Fibroblast of skin of abdomen (primary cell): ENCODE results near the gene SOWAHB.
"Not testable (repeated sequence)": the region's sequence is repeated elsewhere in the genome, so short reads cannot be mapped to it uniquely, and the experiment has no call there.

Source experiments
- DNase-seq: peaks from one replicate; pipeline ENCODE4 v3.0.0-alpha.2; 2013

The SOWAHB gene

GRCh38 chr4:76895619-76896018 is 2.3 kb downstream of the SOWAHB start:
- no peak for DNase-seq

GRCh38 chr4:76894537-76895255 is 3.2 kb downstream of the SOWAHB start:
- DNase-seq = peak; percentile 47

GRCh38 chr4:76892601-76893000 is 5.3 kb downstream of the SOWAHB start:
- peak; percentile 23 for DNase-seq

GRCh38 chr4:76892001-76892400 is 5.9 kb downstream of the SOWAHB start:
- DNase-seq = no peak

GRCh38 chr4:76886848-76887441 is 11.0 kb downstream of the SOWAHB start:
- DNase-seq = no peak

DNA sequence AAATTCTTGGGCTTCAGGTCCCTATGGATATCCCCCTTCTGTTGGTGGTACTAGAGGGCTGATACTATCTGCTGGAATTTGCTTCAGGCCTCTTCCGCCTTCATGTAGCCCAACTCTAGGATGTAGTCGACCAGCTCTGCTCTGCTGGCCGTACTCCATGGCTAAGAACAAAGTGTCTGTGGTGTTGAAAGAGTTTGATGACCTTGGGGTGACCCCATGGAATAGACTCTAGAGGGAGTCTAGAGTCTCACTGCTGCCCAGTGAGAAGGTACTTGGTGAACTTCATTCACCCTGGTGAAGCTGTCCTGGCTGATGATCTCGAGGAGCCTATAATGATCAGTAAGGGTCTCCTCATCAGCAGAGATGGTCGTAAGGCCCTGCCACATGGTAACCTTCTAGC is 11.7 kb downstream of the SOWAHB start:
- no peak for DNase-seq

- peak; percentile 61 for DNase-seq
Observed at GRCh38 chr4:76883147-76883546, 14.8 kb downstream of the SOWAHB start.

DNA sequence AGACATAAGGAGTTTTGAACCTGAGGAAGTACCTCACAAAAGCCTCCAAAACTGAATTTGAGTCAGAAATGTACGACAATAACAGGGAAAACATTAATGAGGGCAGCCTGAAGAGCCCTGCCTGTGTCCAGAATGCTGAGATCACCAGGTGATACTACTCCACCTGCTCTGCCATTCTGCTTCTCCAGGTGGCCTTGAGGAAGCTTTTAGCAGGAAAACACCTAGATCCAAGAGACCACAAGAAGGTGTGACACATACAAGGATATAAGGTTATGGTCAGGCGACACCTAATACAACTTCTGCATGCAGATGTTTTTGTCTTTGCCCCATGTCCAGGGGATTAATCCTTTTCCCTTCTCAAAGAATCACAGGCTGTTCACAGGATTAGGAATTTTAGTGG is 15.3 kb downstream of the SOWAHB start:
- DNase-seq = no peak

GRCh38 chr4:76881375-76881774 is 16.6 kb downstream of the SOWAHB start:
- DNase-seq = no peak

- peak; percentile 31 for DNase-seq
Observed at GRCh38 chr4:76879731-76880364, 18.1 kb downstream of the SOWAHB start.

DNA sequence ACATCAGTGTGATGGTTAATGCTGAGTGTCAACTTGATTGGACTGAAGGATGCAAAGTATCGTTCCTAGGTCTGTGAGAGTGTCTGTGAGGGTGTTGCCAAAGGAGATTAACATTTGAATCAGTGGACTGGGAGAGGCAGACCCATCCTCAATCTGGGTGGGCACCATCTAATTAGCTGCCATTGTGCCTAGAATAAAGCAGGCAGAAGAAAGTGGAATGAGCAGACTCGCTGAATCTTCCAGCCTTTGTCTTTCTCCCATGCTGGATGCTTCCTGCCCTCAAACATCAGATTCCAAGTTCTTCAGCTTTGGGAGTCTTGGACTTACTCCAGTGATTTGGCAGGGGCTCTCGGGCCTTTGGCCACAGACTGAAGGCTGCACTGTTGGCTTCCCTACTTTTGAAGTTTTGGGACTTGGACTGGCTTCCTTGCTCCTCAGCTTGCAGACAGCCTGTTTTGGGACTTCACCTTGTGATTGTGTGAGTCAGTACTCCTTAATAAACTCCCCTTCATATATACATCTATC is 19.2 kb downstream of the SOWAHB start:
- DNase-seq = not testable (repeated sequence)

GRCh38 chr4:76874176-76874575 is 23.8 kb downstream of the SOWAHB start:
- DNase-seq = no peak

DNA sequence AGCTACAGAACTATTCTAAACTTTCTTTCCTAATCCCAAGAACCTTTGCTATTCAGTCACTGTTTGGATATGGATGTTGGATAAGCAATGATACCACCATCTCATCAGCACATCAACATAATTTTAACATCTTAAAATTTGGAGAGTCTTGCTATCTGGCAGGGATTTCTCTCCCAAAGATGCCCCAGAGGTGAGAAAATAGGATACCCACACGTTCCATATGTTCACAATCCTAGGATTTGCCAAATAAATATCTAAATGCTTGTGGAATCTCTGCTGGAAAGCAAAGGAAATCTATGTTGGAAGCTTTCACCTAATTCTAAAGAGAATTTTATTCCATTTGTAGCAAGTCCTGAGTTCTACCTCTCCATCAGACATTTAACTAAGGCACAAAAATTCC is 24.4 kb downstream of the SOWAHB start:
- DNase-seq = no peak

DNA sequence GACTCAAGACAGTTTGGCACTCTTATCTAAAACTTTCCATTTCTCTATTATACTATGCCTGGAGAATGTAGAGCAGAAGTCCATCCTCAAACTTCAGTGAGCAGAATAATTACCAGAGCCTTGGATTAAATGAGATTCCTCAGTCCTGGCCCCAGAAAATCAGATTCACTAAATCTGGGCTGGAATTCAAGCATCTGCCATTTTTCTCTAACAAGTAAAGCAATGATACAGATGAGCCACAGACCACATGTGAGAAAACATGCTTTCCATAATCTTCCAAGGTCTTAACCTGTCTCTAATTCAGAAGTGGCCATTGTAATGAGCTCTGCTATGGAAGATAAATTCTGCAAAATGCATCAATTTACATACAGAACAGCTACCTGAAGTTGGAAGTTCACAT is 25.4 kb downstream of the SOWAHB start:
- no peak for DNase-seq

GRCh38 chr4:76868780-76869179 is 29.2 kb downstream of the SOWAHB start:
- DNase-seq = not testable (repeated sequence)

DNA sequence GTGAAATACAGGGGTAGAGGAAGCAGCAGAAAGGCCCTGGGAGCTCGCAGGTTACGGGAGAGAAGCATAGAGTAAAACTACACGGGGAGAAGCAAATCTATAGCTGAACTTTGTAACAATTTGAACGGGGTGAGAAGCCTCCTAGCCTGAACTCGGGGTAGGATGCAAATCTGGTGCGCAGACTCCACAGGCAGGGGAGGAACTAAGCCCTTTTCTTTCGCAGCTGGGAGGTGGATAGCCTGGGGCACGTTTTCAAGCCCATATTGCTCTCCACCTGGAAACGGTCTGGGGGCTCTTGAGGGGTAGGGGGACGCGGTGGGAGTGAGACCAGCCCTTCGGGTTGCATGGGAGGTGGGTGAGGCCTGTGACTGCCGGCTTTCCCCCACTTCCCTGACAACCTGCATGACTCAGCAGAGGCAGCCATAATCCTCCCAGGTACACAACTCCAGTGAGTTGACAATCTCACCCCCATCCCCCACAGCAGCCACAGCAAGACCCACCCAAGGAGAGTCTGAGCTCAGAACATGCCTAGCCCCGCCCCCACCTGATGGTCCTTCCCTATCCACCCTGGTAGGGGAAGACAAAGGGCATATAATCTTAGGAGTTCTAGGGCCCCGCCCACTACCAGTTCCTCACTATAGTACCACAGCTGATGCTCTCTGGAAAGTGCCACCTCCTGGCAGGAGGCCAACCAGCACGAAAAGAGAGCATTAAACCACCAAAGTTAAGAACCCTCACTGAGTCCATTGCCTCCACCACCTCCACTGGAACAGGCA is 29.9 kb downstream of the SOWAHB start:
- no peak for DNase-seq

GRCh38 chr4:76867377-76867776 is 30.6 kb downstream of the SOWAHB start:
- no peak for DNase-seq

DNA sequence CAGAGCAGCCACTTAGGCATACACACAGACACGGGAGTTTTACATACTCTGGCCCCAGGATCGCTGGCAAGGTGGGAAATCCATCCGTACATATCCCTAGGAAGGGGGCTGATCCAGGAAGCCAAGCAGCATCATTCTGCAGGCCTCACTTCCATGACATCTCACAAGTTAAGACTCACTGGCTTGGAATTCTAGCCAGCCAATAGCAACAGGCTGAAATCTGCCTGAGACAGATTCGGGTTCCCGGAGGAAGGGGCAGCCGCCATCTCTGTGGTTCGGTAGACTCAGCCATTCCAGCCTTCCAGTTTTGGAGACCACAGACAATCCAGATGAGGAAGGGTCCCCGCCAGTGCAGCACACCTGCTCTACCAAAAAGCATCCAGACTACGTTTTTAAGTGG is 31.3 kb downstream of the SOWAHB start:
- DNase-seq = no peak

- no peak for DNase-seq
Observed at GRCh38 chr4:76858319-76858718, 39.6 kb downstream of the SOWAHB start.

DNA sequence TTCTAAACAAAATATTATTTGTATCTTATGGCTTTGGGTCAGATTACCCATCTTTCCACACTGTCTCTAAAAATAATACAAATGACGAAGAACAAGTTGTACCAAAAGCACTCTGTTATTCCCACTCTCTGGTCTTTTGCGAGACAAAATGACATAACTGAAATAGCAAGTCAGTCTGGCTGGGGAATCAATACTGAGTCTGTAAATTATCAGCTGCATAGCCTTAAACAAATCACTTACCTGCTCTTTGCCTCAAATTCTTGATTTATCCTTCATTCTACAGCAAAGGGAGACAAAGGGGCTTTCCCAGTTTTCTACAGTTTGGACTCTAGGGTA is 40.9 kb downstream of the SOWAHB start:
- no peak for DNase-seq

DNA sequence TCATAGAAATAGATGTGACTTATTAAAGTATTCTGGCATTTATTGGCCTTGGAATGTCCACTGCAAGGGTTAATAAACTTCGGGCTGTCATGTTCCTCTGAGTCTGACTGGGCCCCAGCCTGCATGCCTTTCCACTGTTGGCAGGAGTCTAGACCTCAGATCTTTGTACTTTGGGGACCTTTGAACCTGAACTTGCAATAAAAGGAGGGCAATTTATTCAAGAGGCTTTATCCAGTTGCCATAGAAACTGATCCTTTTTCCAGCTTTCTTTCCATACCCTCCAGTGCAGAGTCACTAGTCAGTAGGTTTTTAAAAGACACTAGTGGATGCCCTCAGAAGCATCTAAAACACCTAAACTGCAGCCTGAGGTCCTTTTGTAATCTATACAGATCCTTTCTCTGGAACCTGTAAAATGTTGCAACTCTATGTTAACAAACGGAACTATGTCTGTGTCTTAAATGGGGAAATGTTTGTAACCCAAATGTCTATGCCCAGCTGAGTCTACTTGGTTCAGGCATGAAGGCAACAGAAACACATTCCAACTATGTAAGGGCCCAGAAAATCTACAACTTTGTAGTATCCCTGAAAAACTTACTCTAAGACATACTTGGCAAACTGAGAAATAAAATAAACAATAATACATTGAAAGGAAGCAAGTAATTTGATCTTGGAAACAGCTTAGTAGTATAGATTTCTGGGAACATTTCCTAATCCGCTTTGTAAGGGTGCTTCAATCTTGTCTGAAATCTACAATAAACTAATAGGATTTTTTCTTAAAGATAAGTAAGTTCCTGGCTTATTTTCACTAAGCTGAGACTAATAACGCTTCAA is 41.5 kb downstream of the SOWAHB start:
- DNase-seq = peak; percentile 47

- DNase-seq = no peak
Observed at GRCh38 chr4:76854858-76855257, 43.1 kb downstream of the SOWAHB start.
